GM23248 (cell line): ENCODE data around the gene SMAD4. TPM values are rescaled to one million over a fixed set of nuclear protein-coding genes. Genes with fewer than 3 reads are reported as not detected.
A peak's percentile ranks its signal among the peaks of the same experiment; 100 is the strongest.

ENCODE experiments used
- DNase-seq: peaks from one replicate; pipeline ENCODE4 v3.0.0-alpha.2; 2015
- H2AFZ ChIP-seq: fragments of 200-600 bp; sonication (generic); 2 replicates; pipeline ENCODE4 v1.6.1; 2016; ENCODE audit warnings: antibody characterized with exemption
- H3F3A ChIP-seq: fragments of 200-600 bp; sonication (generic); 2 replicates; pipeline ENCODE4 v1.6.1; 2016; ENCODE audit warnings: mild to moderate bottlenecking, antibody characterized with exemption, mixed run types; ENCODE audit not compliant: insufficient read depth
- H3K27ac ChIP-seq: fragments of 200-600 bp; sonication (generic); 2 replicates; pipeline ENCODE4 v1.5.1; 2016; ENCODE audit warnings: mild to moderate bottlenecking
- H3K27me3 ChIP-seq: fragments of 200-600 bp; sonication (generic); replicated peaks from 2 replicates; pipeline ENCODE4 v1.6.1; 2016; ENCODE audit warnings: mild to moderate bottlenecking; ENCODE audit not compliant: insufficient read depth
- H3K36me3 ChIP-seq: fragments of 200-600 bp; sonication (generic); 2 replicates; pipeline ENCODE4 v1.6.1; 2016; ENCODE audit warnings: low read depth, mild to moderate bottlenecking
- H3K4me1 ChIP-seq: fragments of 200-600 bp; sonication (generic); 2 replicates; pipeline ENCODE4 v1.6.1; 2016; ENCODE audit warnings: mild to moderate bottlenecking; ENCODE audit not compliant: insufficient read depth
- H3K4me2 ChIP-seq: fragments of 200-600 bp; sonication (generic); one replicate; pipeline ENCODE4 v1.6.1; 2016; ENCODE audit warnings: mild to moderate bottlenecking; ENCODE audit not compliant: unreplicated experiment
- H3K4me3 ChIP-seq: fragments of 200-600 bp; sonication (generic); 2 replicates; pipeline ENCODE4 v1.5.1; 2016; ENCODE audit warnings: mild to moderate bottlenecking
- H3K79me2 ChIP-seq: fragments of 200-600 bp; sonication (generic); 2 replicates; pipeline ENCODE4 v1.6.1; 2016; ENCODE audit warnings: mild to moderate bottlenecking; ENCODE audit not compliant: insufficient read depth
- H3K9ac ChIP-seq: fragments of 200-600 bp; sonication (generic); 2 replicates; pipeline ENCODE4 v1.6.1; 2016; ENCODE audit warnings: mild to moderate bottlenecking
- H3K9me2 ChIP-seq: fragments of 200-600 bp; sonication (generic); 2 replicates; pipeline ENCODE4 v1.6.1; 2016; ENCODE audit warnings: mixed run types, mild to moderate bottlenecking, moderate library complexity; ENCODE audit not compliant: insufficient read depth
- H3K9me3 ChIP-seq: fragments of 200-600 bp; sonication (generic); one replicate; pipeline ENCODE4 v1.6.1; 2017; ENCODE audit warnings: low read depth
- H4K20me1 ChIP-seq: fragments of 200-600 bp; sonication (generic); 2 replicates; pipeline ENCODE4 v1.6.0; 2016; ENCODE audit not compliant: insufficient read depth
- EZH2 ChIP-seq: fragments of 200-600 bp; sonication (generic); IDR thresholded peaks from 2 replicates; pipeline ENCODE4 v1.6.1; 2018; ENCODE audit warnings: antibody characterized with exemption, mild to moderate bottlenecking; ENCODE audit not compliant: insufficient read depth, poor library complexity, severe bottlenecking
- EZH2phosphoT487 ChIP-seq: fragments of 200-600 bp; sonication (generic); IDR thresholded peaks from 2 replicates; pipeline ENCODE4 v1.6.1; 2018; ENCODE audit warnings: antibody characterized with exemption, moderate library complexity, mild to moderate bottlenecking, low read depth; ENCODE audit not compliant: insufficient read depth
- WGBS, 2 experiments: methylation state at CpG; one replicate each; pipeline ENCODE4 v1.1.6; 2015 to 2017; ENCODE audit warnings: low lambda C conversion rate in 2 of 2, low coverage in 1 of 2; ENCODE audit errors: missing lambda C conversion rate in 2 of 2; 5-methylcytosine and 5-hydroxymethylcytosine counted together
- in situ Hi-C: fragments of 300-500 bp; cut with MboI; formaldehyde crosslinking; loops from 2 replicates; pipeline ENCODE4 v1.15.0; 2020
- polyA plus RNA-seq: library from polyadenylated mRNA; unstranded; fragments of >200 nt; fragmentation: Nextera tagmentation; extraction: Ambion mirVana; gene quantifications from 2 replicates; pipeline ENCODE4 v1.2.1, GENCODE V29; 2016
- total RNA-seq: library from RNA; depleted of rRNA; stranded (reverse); fragments of >200 nt; shearing (Covaris generic); gene quantifications from 2 replicates; pipeline ENCODE4 v1.2.3, GENCODE V29; 2014

Gene SMAD4
- total and polyA plus RNA-seq, 2 experiments from 2014 or later: 39.6 to 90.4 TPM

GRCh38 chr18:51074605-51075004, 44.6 kb downstream of the SMAD4 start:
- Histone ChIP-seq H3K4me2 (no peak overlapping the region), H3K9me3 (no peaks in the 10 kb centered on the region), H2AFZ (no peak overlapping the region), H3K4me1 (peaks cover 33% of the 10 kb centered on the region), H3K27me3 (no peaks in the 10 kb centered on the region), H4K20me1 (no peaks in the 10 kb centered on the region), H3K9me2 (no peaks in the 10 kb centered on the region), H3K27ac (no peak overlapping the region), H3K79me2 (peaks cover 89% of the 10 kb centered on the region), H3F3A (peaks cover 43% of the 10 kb centered on the region), H3K9ac (no peak overlapping the region), H3K4me3 (no peak overlapping the region), H3K36me3 (peaks cover 30% of the 10 kb centered on the region)
- 58 to 68% methylated on average over 1 of the region's 1 CpG for WGBS, 2 experiments
- no peak for DNase-seq
- TF ChIP-seq EZH2phosphoT487: no peak
- TF ChIP-seq EZH2: no peak
- in situ Hi-C loops: no loop called here

- no peak overlapping the region for H2AFZ ChIP-seq
- TF ChIP-seq EZH2 (no peak), EZH2phosphoT487 (no peak)
- H3K9me3 ChIP-seq: no peaks in the 10 kb centered on the region
- WGBS, 2 experiments: 50 to 59% methylated on average over 4 of the region's 4 CpGs
- no peak overlapping the region for H3K4me2 ChIP-seq
- no peaks in the 10 kb centered on the region for H3K27me3 ChIP-seq
- peak overlapping the region; percentile 41 for H3K9ac ChIP-seq
- H3K9me2 ChIP-seq: no peaks in the 10 kb centered on the region
- DNase-seq: peak; percentile 29
- H3K27ac ChIP-seq: peak overlapping the region; percentile 66
- H3K4me1 ChIP-seq: peaks cover 15% of the 10 kb centered on the region
- no peaks in the 10 kb centered on the region for H4K20me1 ChIP-seq
- H3K4me3 ChIP-seq: no peak overlapping the region
- in situ Hi-C loops: no loop called here
- peaks cover 90% of the 10 kb centered on the region for H3K79me2 ChIP-seq
- peaks cover 24% of the 10 kb centered on the region for H3F3A ChIP-seq
- H3K36me3 ChIP-seq: peaks cover 49% of the 10 kb centered on the region
Observed at GRCh38 chr18:51076503-51076902, 46.5 kb downstream of the SMAD4 start.

- Histone ChIP-seq H3K9me3 (no peaks in the 10 kb centered on the region), H2AFZ (no peak overlapping the region), H3K9ac (peak overlapping the region; percentile 41), H3K36me3 (peaks cover 53% of the 10 kb centered on the region), H3K79me2 (peaks cover 90% of the 10 kb centered on the region), H3K27ac (peak overlapping the region; percentile 66), H3K4me2 (peak overlapping the region; percentile 5), H3K9me2 (no peaks in the 10 kb centered on the region), H3K27me3 (no peaks in the 10 kb centered on the region), H4K20me1 (no peaks in the 10 kb centered on the region), H3F3A (peaks cover 21% of the 10 kb centered on the region), H3K4me3 (no peak overlapping the region), H3K4me1 (peaks cover 15% of the 10 kb centered on the region)
- TF ChIP-seq EZH2phosphoT487: no peak
- no peak for TF ChIP-seq EZH2
- in situ Hi-C loops: no loop called here
- WGBS, 2 experiments: 0 to 8% methylated on average over 2 of the region's 2 CpGs
- peak; percentile 80 for DNase-seq
Observed at GRCh38 chr18:51077217-51077616, 47.2 kb downstream of the SMAD4 start.

- Histone ChIP-seq H3K27me3 (no peaks in the 10 kb centered on the region), H4K20me1 (no peaks in the 10 kb centered on the region), H2AFZ (no peak overlapping the region), H3F3A (peaks cover 26% of the 10 kb centered on the region), H3K9me2 (no peaks in the 10 kb centered on the region), H3K9me3 (no peaks in the 10 kb centered on the region), H3K9ac (no peak overlapping the region), H3K4me1 (peaks cover 15% of the 10 kb centered on the region), H3K27ac (no peak overlapping the region), H3K4me2 (no peak overlapping the region), H3K36me3 (peaks cover 55% of the 10 kb centered on the region), H3K4me3 (no peak overlapping the region), H3K79me2 (peaks cover 84% of the 10 kb centered on the region)
- TF ChIP-seq EZH2phosphoT487 (no peak), EZH2 (no peak)
- 92 to 94% methylated on average over 5 of the region's 5 CpGs for WGBS, 2 experiments
- DNase-seq: no peak
- in situ Hi-C loops: no loop called here
Observed at GRCh38 chr18:51078026-51078425, 48.0 kb downstream of the SMAD4 start.
